Tongue (tissue), 2 donors: ENCODE results near the gene AKR7A2. TPM values are rescaled to one million over a fixed set of nuclear protein-coding genes. Genes with fewer than 3 reads are reported as not detected.
A peak's percentile ranks its signal among the peaks of the same experiment; 100 is the strongest.

ENCODE experiments used
- DNase-seq: peaks from one replicate; pipeline ENCODE4 v3.0.0-alpha.2; 2015
- total RNA-seq: library from RNA; depleted of rRNA; stranded (reverse); fragments of >200 nt; gene quantifications from one replicate; pipeline ENCODE4 v1.2.3, GENCODE V29; 2014

Gene AKR7A2
- total RNA-seq, 1 donor from 2014 or later = 61.6 TPM

DNA sequence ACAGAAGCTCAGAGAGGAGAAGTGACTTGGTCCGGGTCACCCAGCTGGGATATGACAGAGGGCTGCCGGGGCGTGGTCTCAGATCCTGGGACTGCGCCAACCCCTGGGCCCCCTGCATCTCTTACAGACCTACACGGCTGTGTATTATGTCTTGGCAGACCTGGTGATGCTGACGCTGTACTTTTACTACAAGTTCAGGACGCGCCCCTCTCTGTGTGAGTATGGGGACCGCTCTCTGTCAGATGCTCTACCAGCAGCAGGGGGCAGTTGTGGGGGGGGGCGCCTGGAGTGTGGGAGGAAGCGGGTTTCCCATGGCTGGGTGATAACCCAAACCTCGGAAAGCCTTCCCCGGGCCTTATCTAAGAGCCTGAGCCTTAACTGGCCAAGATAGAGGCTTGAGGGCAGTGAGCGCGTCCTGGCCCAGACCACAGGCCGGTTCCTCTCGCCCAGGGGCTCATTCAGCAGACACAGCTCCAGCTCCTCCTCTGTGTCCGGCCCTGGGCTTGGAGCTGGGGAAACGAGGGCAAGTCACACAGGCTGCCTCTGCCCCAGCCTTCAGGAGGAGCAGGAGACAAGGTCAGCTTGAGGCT lies 13.5 kb upstream of the AKR7A2 start:
- no peak for DNase-seq

DNA sequence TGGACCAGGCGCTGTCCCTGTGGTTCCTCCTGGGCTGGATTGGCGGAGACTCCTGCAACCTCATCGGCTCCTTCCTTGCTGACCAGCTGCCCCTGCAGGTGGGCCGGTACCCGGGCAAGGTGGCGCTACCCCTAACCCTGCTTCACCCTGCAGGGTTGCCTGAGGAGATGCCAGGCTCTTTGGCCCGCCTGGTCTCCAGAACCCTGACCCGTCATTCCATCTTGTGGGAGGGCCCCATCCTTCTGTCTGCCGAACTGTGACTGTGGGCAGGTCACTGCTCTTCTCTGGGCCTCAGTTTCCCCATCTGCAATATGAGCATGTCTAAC lies 12.7 kb upstream of the AKR7A2 start:
- DNase-seq = no peak

DNA sequence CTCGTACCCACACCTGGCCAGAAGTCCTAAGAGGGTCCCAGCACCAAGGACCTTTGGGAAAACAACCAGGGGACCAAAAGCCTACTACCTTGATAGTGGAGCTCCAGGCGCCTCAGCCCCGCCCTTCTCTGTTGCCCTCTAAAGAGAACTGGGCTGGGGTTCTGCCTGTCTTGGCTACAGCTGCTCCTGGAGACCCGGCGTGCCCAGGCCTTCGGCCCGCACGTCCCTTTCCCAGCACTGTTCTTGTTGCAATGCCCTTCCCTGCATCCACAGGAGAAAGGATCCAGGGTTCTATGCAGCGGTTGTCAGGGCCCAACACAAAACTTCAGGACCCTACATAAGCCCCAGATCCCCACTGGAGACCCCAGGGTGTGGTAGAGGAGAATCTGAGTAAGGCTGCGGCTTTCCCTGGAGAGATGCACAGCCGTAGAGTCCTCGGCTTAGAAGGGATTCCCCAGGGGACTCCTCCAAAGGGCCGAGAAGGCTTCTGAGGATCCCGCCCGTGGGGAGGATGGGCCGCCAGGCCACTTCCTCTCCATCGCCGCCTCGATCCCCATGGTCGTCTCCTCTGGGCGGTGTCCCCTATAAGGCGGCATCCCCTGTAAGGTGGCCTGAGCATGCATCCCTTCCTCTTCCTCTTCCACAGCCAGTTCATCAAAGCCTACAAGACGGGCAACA lies 12.2 kb upstream of the AKR7A2 start:
- DNase-seq = no peak

DNA sequence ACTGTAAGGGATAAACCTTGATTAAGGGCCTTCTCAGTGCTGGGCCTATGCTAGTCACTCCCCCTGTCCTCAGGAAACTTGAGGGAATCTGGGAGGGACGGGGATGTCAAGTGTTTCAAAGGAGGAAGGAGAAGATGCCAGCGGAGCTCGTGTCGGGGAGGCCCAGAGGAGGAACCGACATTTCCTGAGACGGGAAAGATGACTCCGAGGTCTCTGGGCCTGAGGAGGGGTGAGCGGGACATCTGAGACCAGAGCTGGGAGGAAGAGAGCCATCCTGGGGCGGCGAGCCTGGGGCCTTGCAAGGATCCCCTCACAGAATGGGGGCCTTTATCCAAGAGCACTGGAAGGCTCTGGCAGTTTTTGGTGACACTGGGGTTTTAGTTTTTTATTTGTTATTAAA lies 10.5 kb upstream of the AKR7A2 start:
- DNase-seq = no peak

DNA sequence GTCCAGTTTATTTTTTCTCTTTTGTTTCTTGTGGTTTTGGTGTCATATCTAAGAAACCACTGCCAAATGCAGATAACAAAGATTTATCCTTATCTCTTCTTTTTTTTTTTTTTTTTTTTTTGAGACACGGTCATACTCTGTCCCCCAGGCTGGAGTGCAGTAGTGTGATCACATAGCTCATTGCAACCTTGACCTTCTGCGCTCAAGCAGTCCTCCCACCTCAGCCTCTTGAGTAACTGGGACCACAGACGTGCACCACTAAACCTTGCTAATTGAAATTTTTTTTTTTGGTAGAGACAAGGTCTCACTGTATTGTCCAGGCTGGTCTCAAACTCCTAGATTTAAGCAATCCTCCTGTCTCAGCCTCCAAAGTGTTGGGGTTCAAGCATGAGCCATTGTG lies 9.1 kb upstream of the AKR7A2 start:
- no peak for DNase-seq

DNA sequence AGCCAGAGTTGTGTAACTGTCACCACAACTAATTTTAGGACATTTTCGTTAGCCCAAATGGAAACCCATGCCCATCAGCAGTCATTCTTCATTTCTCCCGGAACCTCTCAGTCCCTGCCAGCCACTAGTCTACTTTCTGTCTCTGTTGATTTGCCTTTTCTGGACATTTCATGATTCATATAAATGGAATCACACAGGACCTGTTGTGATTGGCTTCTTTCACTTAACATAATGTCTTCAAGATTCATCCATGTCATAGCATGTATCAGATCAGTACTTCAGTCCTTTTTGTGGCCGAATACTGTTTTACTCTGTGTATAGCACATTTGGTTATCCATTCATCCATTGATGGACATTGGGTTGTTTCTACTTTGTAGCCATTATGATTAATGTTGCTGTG lies 7.3 kb upstream of the AKR7A2 start:
- DNase-seq = no peak

DNA sequence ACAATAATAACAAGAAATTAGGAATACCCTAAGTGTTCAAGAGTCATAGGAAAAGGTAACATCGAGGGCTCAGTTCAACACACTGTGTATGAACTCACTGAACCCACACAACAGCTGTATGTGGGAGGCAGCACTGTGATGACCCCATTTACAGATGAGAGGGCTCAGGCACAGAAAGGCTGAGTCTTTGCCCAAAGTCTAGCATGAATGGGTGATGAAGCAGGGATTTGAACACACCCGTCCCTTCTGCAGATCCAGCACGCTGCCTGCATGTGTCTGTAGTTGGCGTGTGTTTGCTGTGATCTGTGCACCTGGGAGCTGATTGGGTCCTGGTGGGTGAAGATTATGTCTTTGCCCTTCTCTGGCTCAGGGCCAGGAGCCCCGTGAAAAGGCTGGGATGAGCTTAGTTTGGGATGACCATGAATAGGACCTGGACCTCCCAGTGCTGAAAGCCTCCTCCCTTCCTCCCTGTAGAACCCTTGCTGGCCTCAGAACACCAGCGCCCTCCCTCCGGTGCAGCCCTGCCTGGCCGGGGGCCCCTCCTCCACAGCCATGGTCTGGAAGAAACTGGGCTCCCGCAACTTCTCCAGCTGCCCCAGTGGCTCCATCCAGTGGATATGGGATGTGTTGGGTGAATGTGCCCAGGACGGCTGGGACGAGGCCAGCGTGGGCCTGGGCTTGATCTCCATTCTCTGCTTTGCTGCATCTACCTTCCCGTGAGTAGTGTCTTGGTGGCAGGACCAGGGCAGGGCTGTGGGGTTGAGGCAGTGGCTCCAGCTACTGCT lies 5.4 kb upstream of the AKR7A2 start:
- DNase-seq = no peak

DNA sequence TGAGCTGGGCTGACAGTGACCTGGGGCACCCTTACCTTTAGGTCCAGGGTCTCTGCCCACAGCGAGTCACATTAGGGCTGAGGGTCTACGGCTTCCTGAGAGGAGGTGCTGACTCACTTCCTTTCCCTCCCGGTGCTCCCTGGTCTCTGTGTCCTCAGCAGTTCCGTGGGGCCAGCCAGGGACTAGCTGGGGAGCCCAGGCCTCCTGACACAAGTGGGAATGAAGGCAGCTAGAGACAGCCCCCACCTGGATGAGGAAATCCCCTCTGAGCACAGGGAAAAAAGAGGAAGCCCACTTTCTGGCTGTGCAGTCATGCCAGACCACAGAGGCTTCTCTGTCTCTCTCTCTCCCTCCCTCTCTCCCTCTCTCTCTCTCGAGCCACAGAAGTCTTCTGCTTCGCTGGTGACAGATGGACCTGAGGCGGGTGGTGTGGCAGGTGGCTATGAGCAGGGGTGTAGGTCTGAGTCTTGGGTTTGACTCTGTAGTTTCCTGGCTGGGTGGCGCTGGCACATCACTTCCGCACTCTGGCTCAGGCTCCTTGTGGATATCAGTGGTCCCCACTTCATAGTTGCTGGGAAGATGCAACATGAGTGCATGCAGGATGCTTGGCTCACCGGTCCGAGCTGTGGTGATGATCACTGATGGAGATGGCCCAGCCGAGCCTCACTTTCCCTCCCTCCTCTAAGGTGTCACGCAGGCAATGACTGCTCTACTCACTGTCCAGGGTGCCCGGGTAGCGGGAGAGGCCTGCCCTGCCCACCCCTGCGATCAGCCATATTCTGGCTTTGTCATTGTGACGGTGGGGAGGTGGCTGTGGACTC lies 3.6 kb upstream of the AKR7A2 start:
- no peak for DNase-seq

DNA sequence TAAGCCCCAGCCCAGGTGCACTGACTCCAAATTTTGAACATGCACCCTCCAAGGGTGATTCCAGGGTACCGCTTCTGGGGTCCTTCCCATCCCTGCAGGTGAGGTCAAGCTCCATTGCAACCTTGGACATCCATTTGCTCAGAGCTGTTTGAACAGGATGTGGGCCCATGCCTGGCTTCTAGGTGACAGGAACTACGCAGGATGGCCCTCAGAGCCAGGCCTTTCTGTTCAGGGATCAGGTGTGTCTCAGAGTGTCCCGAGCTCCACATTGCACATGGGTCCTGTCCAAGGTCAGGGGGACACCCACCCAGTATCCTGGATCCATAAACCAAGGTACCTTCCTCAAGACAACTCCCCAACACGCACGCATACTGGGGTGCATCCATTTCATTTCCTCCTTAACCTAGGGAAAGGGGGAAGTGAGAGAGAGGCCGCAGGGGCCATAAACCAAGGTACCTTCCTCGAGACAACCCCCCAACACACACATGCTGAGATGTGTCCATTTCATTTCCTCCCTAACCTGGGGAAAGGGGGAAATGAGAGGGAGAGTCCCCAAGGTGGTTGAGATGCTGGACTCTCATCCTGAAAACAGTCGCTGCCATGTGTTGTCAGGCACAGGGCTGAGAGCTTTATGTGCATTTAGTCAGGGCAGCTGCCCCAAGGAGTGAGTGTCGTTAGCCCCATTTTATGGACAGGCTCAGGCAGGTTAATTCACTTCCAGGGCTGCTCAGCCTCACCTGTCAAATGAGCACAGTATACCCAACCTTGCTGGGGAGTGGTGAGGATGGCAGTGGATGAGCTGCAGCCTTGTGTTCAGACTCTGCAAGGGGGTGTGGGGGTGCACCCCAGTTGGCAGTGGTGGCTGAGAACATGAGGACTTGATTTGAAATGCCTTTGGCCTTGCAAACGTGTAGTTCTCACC lies 2.3 kb upstream of the AKR7A2 start:
- DNase-seq = no peak

DNA sequence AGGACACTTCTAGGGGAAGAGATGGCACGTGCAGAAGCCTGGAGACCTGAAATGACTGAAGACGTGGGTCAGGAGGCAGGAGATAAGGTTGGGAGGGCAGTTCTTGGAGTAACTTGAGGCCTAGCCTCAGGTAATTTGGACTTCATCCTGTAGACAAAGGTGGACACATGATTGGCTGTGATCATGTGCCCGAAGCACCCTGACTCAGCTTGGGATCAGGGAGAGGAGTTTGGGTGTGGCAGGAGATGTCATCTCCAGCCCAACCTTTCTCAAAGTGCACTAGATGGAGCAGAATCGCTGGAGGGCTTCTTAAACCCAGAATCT lies 1.7 kb upstream of the AKR7A2 start:
- DNase-seq = no peak

DNA sequence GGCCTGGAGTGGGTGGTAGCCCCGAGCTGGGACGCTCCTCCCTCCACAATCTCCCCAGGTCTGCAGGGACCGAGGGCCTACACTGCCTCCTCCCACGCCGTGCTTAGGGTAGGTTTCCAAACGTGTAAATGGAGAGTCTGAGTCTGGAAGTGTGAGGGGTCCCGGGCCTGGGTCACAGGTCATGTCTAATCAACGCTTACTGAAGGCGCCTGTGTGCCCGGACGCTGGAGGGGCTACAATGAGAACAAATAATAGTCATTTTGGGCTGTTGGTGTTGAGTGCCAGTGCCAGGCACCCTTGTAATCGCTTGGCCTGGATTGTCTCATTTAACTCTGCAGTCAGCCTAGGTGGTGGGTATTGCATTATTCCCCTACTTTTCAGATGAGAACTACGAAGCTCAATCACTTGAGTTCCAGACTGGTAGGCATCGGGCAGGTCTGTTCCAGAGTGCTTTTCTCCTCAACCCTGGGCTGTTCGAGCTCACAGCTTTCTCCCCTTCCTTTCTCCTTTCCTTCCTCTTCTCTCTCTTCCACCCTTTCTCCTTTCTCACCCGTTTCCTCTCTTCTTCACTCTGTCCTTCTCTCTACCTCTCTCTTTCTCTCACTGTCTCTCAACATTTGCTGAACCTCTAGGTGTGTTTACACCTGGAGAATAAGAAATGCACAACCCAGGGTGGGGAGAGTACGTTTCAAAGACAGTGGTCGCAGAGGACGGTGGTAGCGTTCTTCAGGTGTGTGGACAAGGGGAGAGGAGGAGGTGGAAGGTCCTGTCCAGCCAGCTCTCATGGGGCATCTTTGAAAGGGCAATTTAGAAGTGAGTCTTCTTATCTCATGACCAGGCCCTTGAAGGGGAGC lies 1.1 kb upstream of the AKR7A2 start:
- no peak for DNase-seq

DNA sequence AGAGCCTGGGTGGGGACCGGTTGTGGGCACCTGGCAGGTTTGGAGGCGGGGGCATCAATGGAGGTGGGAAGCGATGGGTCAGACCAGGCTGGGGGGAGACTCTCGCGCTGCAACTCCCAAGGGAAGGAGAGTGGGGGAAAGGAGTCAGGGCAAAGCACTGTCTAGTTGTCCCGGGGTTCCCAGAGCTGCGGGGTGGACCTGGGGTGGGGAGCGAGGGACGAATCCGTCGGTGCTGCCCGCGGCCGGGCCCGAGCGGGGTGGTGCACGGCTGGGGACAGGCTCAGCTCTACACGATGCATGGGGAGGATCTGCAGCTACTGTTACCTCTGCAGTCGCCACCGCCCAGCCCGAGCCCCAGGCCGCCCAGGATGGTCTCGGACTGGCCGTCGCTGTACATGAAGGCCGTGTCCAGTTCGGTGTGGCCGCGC lies 427 bp downstream of the AKR7A2 start:
- no peak for DNase-seq

DNA sequence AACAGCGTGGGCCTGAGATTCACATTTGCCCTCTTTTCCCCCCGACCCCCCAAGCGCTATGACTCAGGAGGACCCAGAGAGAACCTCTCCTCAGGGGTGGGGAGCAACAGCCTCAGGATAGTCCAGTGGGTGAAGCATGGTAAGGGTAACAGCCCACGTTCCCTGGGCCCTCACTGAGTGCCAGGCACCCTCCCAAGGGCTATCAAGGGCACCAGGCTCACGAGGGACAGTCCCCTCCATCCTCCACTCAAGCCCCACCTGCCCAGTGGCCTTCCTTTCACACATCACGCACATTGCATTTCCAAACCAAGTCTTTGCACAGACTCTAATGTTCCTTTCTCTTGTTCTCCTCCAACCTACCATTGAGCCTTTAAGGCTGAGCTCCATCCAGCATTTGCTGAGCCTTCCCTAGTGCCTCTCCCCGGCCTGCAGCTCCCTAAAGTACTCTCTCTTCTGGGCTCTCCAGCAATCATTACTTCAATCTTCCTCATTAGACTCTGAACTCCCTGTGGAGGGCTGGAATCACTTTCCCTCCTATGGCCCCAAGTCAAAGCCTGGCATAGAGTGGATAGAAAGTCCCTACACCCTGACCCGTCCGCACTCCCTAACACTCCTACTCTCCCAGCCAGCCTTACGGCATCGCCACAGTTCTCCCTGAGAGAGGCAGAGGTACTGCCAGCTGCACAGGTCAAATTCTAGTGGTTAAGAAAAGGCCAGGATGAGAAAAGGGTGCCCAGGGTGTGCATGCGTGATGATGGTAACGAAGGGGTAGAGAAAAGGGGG lies 1.0 kb downstream of the AKR7A2 start:
- no peak for DNase-seq

DNA sequence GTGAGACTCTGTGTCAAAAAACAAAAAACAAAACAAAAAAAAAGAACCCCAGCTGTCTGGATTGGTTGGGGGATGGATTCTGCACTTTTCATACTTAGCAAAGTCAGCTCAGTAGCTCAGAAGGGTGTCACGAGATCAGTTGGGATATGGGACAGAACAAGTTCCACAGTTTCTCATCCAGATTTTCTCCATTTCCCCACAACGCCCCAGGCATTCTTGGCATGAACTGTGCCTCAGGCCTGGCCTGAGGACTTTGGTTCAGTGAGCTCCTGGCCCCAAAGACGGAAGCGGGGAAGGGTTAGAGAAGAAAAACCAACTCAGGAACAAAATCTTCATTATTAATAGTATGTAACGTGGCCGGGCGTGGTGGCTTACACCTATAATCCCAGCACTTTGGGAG lies 1.9 kb downstream of the AKR7A2 start:
- DNase-seq = no peak

DNA sequence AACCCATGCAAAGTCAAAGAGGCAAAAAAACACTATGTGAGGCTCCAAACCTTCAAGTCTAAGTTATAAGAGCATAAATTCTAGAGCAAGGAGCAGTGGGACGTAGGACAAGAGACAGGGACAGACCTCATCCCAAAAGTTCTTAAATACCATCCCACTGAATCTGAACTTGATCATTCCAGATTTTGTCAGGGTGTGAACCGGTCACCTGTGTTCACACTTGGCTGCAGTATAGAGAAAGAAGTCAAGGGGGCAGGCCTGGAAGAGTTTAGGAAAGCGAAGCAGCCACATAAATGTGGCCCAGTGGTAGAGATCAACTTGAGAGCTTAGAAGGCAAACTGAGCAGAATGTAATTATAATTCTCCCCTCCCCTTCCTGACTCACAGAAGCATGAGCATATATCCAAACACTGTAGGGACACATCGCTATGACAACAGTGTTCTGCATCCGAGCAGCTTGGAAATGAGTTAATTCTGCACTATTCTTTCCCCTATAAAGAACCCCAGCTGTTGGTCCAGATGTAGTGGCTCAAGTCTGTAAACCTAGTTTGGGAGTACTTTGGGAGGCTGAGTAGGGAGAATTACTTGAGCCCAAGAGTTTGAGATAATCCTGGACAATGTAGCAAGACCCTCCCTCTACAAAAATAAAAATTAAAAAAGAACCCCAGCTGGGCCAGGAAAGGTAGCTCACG lies 2.7 kb downstream of the AKR7A2 start:
- peak; percentile 37 for DNase-seq

DNA sequence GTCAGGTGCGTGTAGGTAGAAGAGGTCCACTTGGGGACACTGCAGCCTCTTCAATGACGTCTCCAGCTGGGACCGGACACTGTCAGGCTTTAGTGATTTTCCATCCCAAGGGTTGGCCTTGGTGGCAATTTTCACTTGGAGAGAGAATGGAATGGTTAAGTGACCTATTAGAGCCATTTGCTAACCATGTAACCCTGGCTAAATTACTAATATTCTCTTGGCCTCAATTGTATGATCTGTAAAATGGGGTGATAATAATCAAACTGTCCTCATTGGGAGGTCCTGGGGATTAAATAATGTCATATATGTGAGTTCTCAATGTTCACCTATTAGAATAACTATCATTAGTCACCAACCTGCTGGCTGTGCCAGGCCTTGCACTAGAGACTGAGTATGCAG lies 3.4 kb downstream of the AKR7A2 start:
- no peak for DNase-seq

DNA sequence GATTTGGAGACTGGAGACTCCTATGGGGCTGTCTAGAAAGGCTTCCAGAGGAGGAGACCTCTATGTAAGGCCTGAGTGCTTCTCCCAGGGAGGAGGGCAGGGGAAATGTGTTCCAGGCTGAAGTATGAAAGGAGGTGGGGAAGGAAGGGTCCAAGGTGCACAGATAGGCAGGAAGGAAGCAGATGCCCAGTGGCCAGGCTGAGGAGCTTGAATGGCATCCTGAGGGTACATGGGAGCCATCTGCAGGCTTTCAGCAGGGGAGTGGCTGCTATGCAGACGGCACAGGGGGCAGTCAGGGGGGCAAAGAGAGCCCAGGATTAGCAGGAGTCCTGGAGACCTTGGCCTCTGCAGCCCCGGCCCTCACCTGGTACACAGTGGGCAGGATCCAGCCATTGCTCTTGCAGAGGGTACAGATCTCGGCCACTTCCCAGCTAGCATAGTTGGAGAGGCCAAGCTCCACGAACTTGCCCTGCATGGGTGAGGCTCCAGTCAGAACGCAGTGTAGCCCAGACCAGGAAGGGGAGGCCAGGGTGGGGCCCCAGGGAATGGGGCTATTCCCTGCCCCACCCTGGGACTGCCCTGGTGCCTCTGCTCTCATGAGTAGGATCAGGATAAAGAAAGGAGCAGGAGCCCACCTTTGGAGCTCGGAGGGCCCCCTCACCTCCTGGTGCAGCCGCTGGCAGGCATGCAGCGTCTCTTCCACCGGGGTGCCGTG lies 4.0 kb downstream of the AKR7A2 start:
- DNase-seq = no peak

DNA sequence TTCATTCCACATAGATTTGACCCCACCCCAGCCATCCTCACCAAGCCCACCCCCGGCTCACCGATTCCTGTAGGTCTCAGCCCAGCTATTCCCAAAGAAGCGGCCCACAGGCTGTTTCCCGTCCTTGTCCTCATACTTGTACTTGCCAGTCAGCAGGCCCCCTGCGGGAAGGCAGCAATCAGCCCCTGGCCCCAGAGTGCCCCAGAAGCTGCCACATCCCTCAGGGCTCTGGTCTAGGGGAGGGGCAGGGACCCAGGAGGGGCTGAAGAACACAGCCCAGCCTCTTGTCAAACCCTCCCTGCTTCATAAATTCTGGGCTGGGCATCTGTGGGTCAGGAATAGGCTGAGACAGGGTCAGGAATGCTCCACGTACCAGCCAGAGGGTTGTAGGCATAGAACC lies 5.0 kb downstream of the AKR7A2 start:
- DNase-seq = no peak

DNA sequence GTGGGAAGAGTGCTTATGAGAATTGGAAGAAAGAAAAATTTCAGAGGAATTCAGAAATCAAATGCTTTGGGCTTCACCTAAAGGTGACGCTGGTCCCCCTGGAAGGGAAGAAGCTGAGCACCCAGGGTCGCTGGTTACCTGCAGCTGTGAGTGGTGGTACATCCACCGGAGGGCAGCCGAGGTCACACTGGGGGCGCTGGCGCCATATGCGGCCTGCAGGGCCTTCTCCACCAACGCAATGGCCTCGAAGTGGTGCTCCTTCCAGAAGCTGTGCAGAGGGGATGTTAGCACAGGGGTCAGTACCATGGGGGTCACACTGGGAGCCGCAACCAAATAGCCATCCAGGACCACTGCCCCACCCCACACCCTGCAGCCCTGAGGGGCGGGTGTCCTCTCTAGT lies 6.1 kb downstream of the AKR7A2 start:
- DNase-seq = no peak
